Effector memory CD8-positive, alpha-beta T cell (primary cell): ENCODE data around the gene ADH7.

Experiments used
- ATAC-seq: fragments of 150-1000 bp; cut with Tn5 transposase; replicated peaks from 2 replicates; pipeline ENCODE4 v1.10.0; 2021; ENCODE audit warnings: mild to moderate bottlenecking, moderate library complexity
- DNase-seq, 3 experiments: peaks; one replicate each; pipeline ENCODE4 v3.0.0; 2021
- H3K27ac Mint-ChIP-seq, 2 donors: one replicate each; pipeline ENCODE4 v1.8.0; 2022; ENCODE audit warnings: mild to moderate bottlenecking in 2 of 2, mixed read lengths in 2 of 2, moderate library complexity in 2 of 2
- H3K27me3 Mint-ChIP-seq, 2 donors: one replicate each; pipeline ENCODE4 v1.8.0; 2022; ENCODE audit warnings: mixed read lengths in 2 of 2
- H3K36me3 Mint-ChIP-seq: one replicate; pipeline ENCODE4 v1.8.0; 2022; ENCODE audit warnings: mild to moderate bottlenecking, moderate library complexity, mixed read lengths; ENCODE audit not compliant: insufficient read depth
- H3K4me1 Mint-ChIP-seq, 2 donors: one replicate each; pipeline ENCODE4 v1.8.0; 2022; ENCODE audit warnings: low read depth in 2 of 2, mixed read lengths in 2 of 2
- H3K4me3 Mint-ChIP-seq, 2 donors: one replicate each; pipeline ENCODE4 v1.8.0; 2022; ENCODE audit warnings: mild to moderate bottlenecking in 2 of 2, mixed read lengths in 2 of 2, moderate library complexity in 2 of 2
- H3K9me3 Mint-ChIP-seq, 2 donors: one replicate each; pipeline ENCODE4 v1.8.0; 2022; ENCODE audit warnings: mixed read lengths in 2 of 2

ADH7 gene

DNA sequence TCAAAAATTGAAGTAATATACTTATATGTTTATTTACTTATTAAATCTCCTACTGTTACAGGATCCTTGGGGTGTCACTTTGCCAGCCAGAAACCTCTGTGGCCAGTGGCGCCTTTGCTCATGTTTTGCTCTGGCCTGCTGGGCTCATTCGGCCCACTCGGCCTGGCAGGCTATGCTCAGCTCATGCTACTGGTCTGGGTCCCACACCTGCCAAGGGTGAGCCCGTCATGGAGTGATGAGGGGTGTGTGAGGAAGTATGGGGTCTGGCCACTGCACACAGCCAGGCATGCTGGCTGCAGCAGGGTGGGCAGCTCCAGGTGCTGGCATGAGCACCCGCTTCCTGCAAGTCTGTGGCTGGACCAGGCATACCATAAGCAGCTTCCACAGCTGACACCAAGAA lies 25.1 kb downstream of the ADH7 start:
- Mint-ChIP-seq H3K9me3 (no peaks in the 10 kb centered on the region), H3K4me3 (no peak overlapping the region), H3K27me3 (no peaks in the 10 kb centered on the region), H3K4me1 (peaks cover 0 to 6% of the 10 kb centered on the region in 2 donors), H3K27ac (no peak overlapping the region), H3K36me3 (no peaks in the 10 kb centered on the region)
- no peak for ATAC-seq
- no peak for DNase-seq

DNA sequence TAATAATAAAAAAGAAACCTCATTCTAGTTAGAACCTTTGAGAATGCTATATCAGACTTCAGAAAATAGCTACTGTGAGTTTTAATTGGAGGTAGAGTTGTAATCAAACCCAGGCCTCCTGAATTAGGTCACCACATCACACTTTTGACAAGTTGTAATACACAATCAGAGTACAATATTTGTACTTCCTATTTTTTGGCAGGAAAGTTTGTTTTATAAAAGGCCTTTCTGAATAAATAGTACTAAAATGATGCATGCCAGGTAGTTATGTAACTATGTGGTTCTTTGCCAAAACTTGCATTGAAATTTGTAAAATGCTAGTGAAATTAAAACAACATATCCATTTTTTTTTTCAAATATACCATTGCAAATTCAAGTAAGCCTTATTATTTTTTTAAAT lies 26.8 kb downstream of the ADH7 start:
- Mint-ChIP-seq H3K4me3 (no peak overlapping the region), H3K9me3 (no peaks in the 10 kb centered on the region), H3K27ac (no peak overlapping the region), H3K36me3 (no peaks in the 10 kb centered on the region), H3K4me1 (peaks cover 5 to 11% of the 10 kb centered on the region in 2 donors), H3K27me3 (no peaks in the 10 kb centered on the region)
- DNase-seq (no peak), ATAC-seq (no peak)

DNA sequence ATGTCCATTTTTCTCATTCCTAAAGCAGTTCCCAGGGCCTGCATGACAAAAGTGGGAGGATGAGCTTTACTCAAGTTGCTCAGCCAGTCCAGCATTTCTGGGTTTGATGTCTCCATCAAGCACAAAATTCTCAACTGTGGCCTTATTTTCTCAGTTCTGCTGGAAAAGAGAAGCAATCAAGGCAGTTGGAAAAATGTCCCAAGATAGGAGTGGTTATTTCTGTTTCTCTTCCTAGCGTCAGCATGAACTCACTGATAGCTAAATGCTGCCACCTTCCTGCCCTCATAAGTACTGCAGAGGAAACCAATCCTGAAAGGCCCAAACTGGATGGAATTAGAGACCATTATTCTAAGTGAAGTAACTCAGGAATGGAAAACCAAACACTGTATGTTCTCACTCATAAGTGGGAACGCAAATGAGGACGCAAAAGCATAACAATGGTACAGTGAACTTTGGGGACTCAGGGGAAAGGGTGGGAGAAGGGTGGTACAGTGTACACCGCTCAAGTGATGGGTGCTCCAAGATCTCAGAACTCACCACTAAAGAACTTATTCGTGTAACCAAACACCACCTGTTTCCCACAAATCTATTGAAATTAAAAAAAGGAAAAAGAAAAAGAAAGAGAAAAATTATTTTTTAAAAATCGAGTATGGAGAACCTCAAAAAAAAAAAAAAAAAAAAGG lies 29.6 kb downstream of the ADH7 start:
- no peaks in the 10 kb centered on the region for H3K36me3 Mint-ChIP-seq
- H3K27ac Mint-ChIP-seq = peak overlapping the region in 1 of 2 donors; percentile 29
- no peaks in the 10 kb centered on the region for H3K27me3 Mint-ChIP-seq
- H3K4me3 Mint-ChIP-seq = no peak overlapping the region
- no peaks in the 10 kb centered on the region for H3K9me3 Mint-ChIP-seq
- H3K4me1 Mint-ChIP-seq = peaks cover 5 to 11% of the 10 kb centered on the region in 2 donors
- DNase-seq = peak; percentile 38 to 63 (median 48)
- peak; percentile 77 for ATAC-seq

DNA sequence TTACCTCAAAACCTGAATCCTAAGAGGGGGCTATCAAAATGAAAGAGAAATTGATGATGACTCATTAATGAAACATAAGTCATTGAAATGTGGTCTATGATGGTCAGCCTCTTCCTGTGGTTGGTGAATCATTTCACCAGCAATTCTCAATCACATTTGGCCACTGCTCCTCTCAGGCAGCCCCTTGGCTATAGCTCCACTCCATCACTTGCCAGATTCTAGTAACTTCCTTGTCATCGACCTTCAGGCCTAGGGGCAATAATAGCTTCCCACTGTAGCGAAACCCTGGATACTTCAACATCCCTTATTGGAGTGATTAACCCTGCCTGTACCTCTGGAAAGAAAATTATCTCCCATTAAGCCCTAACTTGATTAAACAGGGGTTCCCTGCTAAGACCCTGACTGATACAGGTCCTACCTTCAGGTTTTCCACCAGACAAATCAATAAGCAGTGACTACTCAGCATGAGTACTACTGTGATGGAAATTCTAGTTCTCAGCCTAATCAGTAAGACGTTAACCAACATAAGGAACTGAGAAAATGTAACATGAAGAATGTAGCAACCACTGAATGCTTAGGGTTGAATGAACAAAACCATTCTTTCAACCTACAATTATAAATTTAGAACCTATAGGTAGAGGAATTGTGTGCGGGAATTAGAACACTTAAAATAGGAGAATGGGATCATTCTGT lies 30.4 kb downstream of the ADH7 start:
- peak overlapping the region in 1 of 2 donors; percentile 29 for H3K27ac Mint-ChIP-seq
- peaks cover 5 to 11% of the 10 kb centered on the region in 2 donors for H3K4me1 Mint-ChIP-seq
- H3K36me3 Mint-ChIP-seq = no peaks in the 10 kb centered on the region
- no peaks in the 10 kb centered on the region for H3K27me3 Mint-ChIP-seq
- no peak overlapping the region for H3K4me3 Mint-ChIP-seq
- DNase-seq (no peak), ATAC-seq (peak; percentile 42)
- H3K9me3 Mint-ChIP-seq = no peaks in the 10 kb centered on the region

DNA sequence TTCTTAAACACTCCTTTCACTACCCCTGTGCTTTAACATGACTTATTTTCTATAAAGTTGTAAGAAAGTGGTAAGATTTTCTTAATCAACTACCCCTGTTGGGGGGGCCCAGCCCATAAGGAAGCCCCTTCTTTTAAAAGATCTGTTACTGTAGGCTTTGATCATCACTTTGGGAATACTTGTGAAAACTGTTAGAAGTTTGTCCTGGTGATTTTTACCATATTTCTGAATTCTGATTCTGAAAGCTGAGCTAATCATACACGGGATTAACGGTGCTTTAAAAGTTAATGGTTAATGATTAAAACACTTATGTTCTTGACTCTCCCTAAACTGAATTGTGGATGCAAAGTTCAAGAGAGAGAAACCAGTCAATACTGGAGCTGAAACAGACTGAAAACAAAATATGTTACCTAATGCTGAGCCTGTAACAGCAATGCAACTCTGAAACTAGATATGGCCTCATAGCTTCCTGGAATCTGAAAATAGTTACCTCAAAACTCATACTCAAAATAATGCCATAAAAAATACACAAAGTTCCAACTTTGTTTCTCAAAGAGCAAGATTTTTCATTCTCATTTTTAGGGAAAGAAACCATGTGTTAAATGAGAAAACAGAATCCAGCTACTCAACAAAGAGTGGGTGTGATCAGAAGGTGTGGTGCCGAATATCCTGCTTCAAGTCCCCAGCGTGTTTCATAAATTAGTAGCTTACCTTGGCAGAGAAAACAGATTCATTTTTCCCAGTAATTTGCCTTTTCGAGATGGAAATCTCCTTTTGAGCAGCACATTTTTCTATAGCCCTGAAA lies 31.6 kb downstream of the ADH7 start:
- H3K27ac Mint-ChIP-seq = peak overlapping the region in 1 of 2 donors; percentile 18
- H3K27me3 Mint-ChIP-seq = no peaks in the 10 kb centered on the region
- no peaks in the 10 kb centered on the region for H3K9me3 Mint-ChIP-seq
- H3K4me1 Mint-ChIP-seq = peaks cover 5 to 11% of the 10 kb centered on the region in 2 donors
- H3K36me3 Mint-ChIP-seq = no peaks in the 10 kb centered on the region
- DNase-seq (no peak), ATAC-seq (no peak)
- no peak overlapping the region for H3K4me3 Mint-ChIP-seq

DNA sequence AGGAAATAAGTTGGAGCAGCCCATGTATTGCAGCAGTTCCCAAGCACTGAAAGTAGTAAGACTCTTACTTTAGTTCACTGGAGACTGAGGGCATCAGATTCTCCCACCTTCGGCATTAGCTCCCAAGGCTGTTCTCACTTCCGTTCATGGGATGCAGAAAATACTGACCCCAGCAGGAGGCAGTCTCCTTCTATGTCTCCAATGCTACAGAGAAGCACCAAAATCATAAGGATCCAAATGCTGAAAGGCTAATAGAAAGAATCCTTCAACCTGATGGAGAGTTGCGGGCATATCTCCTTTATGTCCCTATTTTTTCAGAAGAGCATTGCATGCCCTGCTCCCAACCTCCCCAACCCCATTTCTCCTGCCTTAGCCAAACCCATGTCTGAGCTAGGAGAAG lies 32.4 kb downstream of the ADH7 start:
- H3K4me1 Mint-ChIP-seq = peaks cover 5 to 11% of the 10 kb centered on the region in 2 donors
- ATAC-seq (no peak), DNase-seq (no peak)
- no peaks in the 10 kb centered on the region for H3K36me3 Mint-ChIP-seq
- no peak overlapping the region for H3K4me3 Mint-ChIP-seq
- no peaks in the 10 kb centered on the region for H3K9me3 Mint-ChIP-seq
- H3K27ac Mint-ChIP-seq = no peak overlapping the region
- H3K27me3 Mint-ChIP-seq = no peaks in the 10 kb centered on the region

DNA sequence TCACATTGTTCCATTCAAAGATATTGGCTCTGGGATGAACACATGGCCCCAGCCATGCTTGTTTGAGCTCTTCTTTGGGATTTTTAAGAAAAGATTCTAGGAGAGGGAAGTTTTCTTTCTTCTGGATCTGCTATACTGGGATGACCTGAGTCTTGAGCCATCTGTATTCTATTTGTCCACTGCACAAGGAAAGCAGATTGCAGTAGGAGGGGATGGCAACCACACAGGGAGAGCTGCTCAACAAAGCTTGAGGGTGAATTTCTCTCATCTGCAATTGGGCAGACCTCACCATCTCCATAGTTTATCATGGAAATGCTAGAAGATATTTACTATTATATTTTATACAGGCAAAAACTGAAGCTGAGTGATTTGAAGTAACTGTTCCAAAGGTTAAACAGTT lies 34.3 kb downstream of the ADH7 start:
- H3K27ac Mint-ChIP-seq = no peak overlapping the region

DNA sequence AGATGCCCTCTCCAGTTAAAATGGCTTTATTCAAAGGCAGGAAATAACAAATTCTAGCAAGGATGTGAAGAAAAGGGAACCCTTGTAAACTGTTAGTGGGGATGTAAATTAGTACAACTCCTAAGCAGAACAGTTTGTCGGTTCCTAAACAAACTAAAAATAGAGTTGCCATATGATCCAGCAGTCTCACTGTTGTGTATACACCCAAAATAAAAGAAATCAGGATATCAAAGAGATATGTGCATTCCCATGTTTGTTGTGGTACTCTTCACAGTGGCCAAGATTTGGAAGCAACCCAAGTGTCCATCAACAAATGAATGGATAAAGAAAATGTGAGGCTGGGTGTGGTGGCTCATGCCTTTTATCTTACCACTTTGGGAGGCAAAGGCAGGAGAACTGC lies 36.1 kb downstream of the ADH7 start:
- H3K36me3 Mint-ChIP-seq = no peaks in the 10 kb centered on the region
- no peak for ATAC-seq

More for the DNA sequence above, 34.3 kb downstream of the ADH7 start:
- ATAC-seq = no peak
- no peaks in the 10 kb centered on the region for H3K9me3 Mint-ChIP-seq
- no peaks in the 10 kb centered on the region for H3K27me3 Mint-ChIP-seq
- no peak for DNase-seq
- H3K36me3 Mint-ChIP-seq = no peaks in the 10 kb centered on the region
- no peak overlapping the region for H3K4me3 Mint-ChIP-seq
- H3K4me1 Mint-ChIP-seq = peaks cover 5 to 11% of the 10 kb centered on the region in 2 donors

DNA sequence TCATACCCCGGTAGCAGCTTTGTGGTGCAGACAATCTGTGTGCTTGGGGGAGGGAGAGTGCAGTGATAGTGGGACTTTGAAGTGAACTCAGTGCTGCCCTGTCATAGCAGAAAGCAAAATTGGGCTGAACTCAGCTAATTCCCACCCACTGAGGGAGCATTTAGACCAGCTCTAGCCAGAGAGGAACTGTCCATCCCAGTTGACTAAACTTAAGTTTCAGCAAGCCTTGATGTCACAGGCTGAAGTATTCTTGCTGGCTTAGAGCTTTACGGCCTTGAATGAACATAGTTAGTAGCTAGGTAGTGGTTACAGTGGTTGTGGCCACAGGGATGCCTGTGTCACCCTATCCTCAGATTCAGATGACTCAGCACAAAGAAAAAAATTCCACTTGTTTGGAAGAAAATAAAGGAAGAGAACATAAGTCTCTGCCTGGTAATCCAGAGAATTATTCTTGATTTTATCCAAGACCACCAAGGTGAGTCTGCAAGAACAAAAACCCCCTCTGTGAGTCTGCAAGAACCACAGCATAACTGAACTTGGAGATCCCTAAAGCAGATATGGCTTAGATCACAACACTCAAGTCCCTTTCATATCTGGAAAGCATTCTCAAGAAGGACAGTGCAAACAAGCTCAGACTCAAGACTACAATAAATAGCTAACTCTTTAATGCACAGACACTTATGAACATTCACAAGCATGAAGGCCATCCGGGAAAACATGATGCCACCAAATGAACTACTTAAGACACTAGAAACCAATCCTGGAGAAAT lies 39.4 kb downstream of the ADH7 start:
- H3K27me3 Mint-ChIP-seq = peaks cover 9 to 13% of the 10 kb centered on the region in 2 donors
- no peak for DNase-seq

More for the DNA sequence above, 36.1 kb downstream of the ADH7 start:
- Mint-ChIP-seq H3K4me3 (no peak overlapping the region), H3K4me1 (no peaks in the 10 kb centered on the region), H3K27me3 (peaks cover under 1 to 3% of the 10 kb centered on the region in 2 donors), H3K27ac (no peak overlapping the region), H3K9me3 (no peaks in the 10 kb centered on the region)
- no peak for DNase-seq

DNA sequence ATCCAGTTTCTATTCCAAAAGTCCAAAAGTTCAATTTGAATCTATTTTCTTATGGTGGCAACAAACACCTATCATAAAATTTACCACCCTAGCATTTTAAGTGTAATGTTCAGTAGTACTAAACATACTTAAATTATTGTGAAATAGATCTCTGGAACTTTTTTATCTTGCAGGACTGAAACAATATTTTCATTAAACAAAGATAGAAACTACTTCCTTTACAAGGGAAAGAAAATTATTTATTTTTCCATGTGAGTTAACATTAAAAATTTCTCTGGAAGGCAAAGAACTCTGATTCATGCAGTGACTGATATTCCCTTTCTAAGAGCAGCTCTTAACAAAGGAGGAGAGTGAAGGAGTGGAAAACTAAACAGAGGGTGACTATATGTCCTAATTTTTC lies 40.2 kb downstream of the ADH7 start:
- Mint-ChIP-seq H3K27me3 (peaks cover 9 to 13% of the 10 kb centered on the region in 2 donors), H3K4me3 (no peak overlapping the region), H3K36me3 (no peaks in the 10 kb centered on the region), H3K9me3 (no peaks in the 10 kb centered on the region), H3K4me1 (no peaks in the 10 kb centered on the region), H3K27ac (no peak overlapping the region)
- ATAC-seq (no peak), DNase-seq (no peak)

More for the DNA sequence above, 39.4 kb downstream of the ADH7 start:
- no peaks in the 10 kb centered on the region for H3K4me1 Mint-ChIP-seq
- ATAC-seq = no peak
- H3K27ac Mint-ChIP-seq = no peak overlapping the region
- H3K9me3 Mint-ChIP-seq = no peaks in the 10 kb centered on the region
- H3K4me3 Mint-ChIP-seq = no peak overlapping the region
- H3K36me3 Mint-ChIP-seq = no peaks in the 10 kb centered on the region

DNA sequence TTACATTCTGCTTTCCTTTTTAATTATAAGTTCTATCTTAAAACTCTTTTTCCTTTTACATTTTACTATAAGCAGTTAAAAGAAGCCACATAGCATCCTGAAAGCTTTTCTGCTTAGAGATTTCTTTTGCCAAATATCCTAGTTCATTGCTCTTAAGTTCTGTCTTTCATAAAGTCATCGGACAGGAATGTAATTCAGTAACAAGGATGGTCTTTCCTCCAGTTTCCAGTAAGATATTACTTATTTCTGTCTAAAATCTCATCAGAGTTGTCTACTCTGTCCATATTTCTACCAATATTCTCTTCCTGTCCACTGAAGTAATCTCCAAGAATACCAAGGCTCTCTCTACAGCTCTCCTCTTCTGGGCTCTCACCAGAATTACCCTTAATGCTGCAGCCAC lies 45.1 kb downstream of the ADH7 start:
- no peaks in the 10 kb centered on the region for H3K9me3 Mint-ChIP-seq
- H3K4me3 Mint-ChIP-seq = no peak overlapping the region
- H3K27me3 Mint-ChIP-seq = peaks cover 20 to 23% of the 10 kb centered on the region in 2 donors
- H3K36me3 Mint-ChIP-seq = no peaks in the 10 kb centered on the region
- H3K27ac Mint-ChIP-seq = no peak overlapping the region
- H3K4me1 Mint-ChIP-seq = no peaks in the 10 kb centered on the region
- ATAC-seq = no peak
- no peak for DNase-seq

DNA sequence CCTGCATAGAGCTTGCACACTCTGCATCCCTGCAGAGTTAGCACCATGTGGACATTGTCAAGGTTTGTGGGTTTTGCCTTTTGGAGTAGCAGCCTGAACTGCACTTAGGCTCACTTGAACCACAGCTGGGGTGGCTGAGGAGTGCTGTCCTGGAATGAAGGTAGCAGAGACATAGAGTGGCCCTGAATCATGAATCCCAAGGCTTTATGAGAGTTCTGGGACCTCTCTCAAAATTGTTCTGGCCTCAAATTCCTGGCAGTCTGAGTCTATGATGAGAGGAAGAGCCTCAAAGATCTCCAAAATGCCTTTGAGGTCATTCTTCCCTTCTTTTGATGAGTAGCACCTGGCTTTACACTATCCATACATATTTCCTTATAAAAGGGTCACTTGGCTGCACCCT lies 45.5 kb downstream of the ADH7 start:
- ATAC-seq (no peak), DNase-seq (no peak)
- H3K4me1 Mint-ChIP-seq = no peaks in the 10 kb centered on the region
- H3K27me3 Mint-ChIP-seq = peaks cover 22 to 24% of the 10 kb centered on the region in 2 donors
- no peaks in the 10 kb centered on the region for H3K36me3 Mint-ChIP-seq
- no peak overlapping the region for H3K27ac Mint-ChIP-seq
- no peak overlapping the region for H3K4me3 Mint-ChIP-seq
- no peaks in the 10 kb centered on the region for H3K9me3 Mint-ChIP-seq

DNA sequence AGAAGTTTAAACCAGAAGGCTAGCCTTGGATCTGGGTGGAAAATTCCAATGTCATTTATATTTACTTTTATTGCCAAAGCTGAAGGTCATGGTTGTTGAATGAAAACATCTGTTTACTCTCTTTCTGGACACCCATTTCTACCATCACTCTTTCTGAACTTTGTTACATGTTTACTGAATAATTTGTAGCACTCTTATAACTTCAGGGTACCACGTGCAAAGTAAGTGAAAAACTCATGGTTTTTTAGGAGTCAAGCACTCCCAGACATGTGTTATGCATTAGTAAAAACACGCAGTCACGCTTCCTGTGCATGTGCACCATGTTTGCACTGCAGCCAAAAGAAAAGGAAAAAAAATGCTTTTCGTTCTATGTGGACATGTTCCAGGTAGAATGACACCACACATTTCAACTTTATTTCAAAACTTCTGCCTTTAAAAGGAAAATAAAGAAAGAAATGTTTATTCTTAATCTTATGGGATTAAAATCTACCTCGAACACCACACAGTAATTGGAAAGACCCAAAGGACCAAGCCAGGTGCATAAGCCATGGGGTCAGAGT lies 51.2 kb downstream of the ADH7 start:
- H3K4me3 Mint-ChIP-seq = no peak overlapping the region
- no peak overlapping the region for H3K27ac Mint-ChIP-seq
- DNase-seq (no peak), ATAC-seq (no peak)
- peaks cover 31 to 38% of the 10 kb centered on the region in 2 donors for H3K27me3 Mint-ChIP-seq
- H3K36me3 Mint-ChIP-seq = no peaks in the 10 kb centered on the region
- H3K9me3 Mint-ChIP-seq = no peaks in the 10 kb centered on the region
- H3K4me1 Mint-ChIP-seq = no peaks in the 10 kb centered on the region
